ENCODE data around the gene ITPR1. TPM values are rescaled to one million over a fixed set of nuclear protein-coding genes. Genes with fewer than 3 reads are reported as not detected.
A peak's percentile ranks its signal among the peaks of the same experiment; 100 is the strongest.

The ITPR1 gene
- total RNA-seq, 1 experiment from 2014 or later, result 5.8 TPM

DNA sequence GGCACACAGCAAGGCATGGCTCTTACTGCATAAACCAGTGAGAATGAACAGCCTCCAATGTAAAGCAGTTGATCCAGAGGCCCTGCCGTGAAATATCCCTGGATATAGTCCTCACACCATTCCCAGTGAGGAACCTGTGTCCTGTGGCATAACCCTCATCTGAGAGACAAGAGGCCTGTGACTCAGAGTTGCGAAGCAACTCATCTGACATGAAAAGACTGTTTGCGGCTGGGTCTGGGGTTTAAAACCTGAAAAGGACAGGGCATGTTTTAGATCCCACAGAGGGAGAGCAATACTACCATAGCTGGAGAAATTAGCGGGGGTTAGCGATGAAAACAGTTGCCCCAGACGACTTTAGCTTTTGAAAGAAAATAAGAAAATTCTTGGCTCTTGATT is 320.8 kb downstream of the ITPR1 start:
- DNase-seq (ENCODE audit: low spot score), result no peak

DNA sequence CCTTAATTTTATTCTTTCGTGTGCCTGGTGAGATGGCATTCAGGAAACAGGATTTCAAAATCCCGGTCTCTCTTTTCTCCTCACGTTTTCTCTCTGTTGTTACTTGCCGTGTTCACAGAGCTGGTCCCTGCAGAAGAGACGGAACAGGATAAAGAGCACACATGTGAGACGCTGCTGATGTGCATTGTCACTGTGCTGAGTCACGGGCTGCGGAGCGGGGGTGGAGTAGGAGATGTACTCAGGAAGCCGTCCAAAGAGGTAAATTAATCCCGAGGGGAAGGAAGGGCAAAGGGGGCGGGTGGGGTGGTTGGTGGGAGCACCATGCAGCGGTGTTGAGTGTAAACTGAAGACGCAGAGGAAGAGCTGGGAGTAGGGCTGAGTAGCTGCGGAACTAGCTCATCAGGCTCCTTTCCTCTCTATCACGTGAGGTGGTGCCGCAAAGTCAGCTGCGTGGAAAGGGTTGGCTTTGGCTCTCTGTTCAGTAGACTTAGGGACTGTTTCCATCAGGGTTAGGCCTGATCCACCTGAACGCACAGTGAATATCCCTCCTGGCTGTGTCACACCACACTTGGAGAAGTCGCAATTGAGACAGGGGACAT is 321.3 kb downstream of the ITPR1 start:
- DNase-seq (ENCODE audit: low spot score), result no peak

DNA sequence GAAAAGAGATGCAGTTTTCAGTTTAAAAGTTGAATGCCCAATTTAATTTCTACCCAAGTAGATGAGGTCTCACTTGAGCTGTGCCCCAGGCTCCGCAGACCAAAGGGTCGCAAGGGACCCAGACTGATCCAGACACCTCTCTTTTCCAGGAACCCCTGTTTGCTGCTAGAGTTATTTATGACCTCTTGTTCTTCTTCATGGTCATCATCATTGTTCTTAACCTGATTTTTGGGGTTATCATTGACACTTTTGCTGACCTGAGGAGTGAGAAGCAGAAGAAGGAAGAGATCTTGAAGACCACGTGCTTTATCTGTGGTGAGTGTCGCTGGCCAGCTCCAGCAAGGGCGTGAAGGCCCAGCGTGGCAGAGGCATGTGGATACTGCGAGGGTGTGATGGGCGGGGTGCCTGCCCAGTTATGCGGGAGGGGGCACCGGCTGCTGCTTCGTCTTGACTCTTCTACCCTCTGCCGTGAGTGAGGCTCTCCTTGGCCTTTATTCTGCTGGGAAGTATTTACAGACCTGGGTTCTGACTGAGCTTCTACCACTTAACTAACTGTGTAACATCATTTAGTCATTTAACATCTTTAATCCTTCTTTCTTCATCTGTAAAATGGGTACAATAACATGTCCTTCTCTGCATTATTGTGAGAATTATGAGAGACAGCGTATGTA is 321.9 kb downstream of the ITPR1 start:
- DNase-seq (ENCODE audit: low spot score), result no peak

DNA sequence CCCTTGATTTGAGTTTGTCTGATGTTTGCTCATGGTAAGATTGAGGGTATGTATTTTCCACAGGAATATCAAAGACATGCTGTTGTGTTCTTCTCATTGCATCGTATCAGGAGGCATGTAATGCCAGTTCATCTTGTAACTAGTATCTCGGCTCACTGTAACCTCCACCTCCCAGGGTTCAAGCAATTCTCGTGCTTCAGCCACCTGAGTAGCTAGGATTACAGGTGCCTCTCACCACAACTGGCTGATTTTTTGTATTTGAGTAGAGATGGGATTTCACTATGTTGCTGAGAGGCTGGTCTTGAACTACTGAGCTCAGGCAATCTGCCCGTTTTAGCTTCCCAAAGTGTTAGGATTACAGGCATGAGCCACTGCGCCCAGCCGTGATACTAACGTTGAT is 323.2 kb downstream of the ITPR1 start:
- no peak for DNase-seq (ENCODE audit: low spot score)

DNA sequence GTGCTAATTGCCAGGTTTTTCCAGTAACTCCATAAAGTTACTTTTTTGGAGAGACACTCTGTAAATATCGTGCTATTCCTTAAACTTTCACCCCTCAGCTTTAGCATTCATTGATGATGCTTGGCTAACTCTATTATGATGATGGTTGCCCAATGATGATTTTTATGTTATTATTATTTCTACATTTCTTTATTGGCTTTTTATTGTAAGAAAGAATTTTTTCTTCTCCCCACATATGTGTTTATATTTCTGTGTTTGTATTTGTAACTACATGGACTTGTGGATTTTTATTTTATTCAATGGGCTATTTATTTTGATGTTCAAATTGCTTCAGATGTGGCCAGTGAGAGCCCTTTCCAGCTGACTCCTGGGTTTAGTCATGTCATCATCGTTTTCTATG is 323.6 kb downstream of the ITPR1 start:
- DNase-seq (ENCODE audit: low spot score), result no peak

DNA sequence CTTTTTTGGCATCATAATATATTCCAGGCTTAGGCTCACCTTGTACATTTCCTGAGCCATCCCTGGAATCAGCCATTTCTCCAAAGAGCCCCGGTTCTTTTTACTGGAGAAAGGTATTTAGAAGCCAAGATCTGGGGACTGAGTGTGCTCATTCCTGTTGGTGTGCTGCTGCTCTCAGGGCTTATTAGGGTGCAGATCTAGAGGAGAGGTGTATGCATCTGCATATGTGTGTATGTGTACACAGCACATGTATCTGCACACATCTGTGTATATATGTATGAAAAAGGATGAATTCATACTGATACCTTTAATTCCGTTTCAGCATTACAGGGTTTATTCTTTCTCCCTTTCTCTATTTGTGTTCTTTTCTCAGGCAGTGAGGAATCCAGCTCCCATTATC is 324.0 kb downstream of the ITPR1 start:
- DNase-seq (ENCODE audit: low spot score), result no peak

DNA sequence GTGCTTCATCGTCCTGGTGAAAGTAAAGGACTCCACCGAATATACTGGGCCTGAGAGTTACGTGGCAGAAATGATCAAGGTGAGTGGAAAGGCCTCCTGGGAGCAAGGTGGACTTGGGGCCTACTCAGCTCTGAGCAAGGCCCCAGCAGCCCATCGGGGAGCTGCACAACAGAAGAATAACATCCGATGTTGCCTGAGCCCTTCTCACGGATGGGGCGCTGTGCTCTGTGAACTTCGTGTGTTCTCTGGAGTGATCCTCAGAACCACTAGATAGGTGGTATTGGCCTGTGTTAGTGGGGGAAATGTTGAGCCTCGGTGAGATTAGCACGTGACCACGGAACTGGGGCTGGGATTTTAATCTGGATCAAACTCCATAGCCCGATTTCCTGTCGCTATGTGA is 325.0 kb downstream of the ITPR1 start:
- DNase-seq (ENCODE audit: low spot score), result no peak

- DNase-seq (ENCODE audit: low spot score), result no peak
Measured at GRCh38 chr3:4818986-4819693, 326.0 kb downstream of the ITPR1 start.

- no peak for DNase-seq (ENCODE audit: low spot score)
Measured at GRCh38 chr3:4819746-4820145, 326.6 kb downstream of the ITPR1 start.

DNA sequence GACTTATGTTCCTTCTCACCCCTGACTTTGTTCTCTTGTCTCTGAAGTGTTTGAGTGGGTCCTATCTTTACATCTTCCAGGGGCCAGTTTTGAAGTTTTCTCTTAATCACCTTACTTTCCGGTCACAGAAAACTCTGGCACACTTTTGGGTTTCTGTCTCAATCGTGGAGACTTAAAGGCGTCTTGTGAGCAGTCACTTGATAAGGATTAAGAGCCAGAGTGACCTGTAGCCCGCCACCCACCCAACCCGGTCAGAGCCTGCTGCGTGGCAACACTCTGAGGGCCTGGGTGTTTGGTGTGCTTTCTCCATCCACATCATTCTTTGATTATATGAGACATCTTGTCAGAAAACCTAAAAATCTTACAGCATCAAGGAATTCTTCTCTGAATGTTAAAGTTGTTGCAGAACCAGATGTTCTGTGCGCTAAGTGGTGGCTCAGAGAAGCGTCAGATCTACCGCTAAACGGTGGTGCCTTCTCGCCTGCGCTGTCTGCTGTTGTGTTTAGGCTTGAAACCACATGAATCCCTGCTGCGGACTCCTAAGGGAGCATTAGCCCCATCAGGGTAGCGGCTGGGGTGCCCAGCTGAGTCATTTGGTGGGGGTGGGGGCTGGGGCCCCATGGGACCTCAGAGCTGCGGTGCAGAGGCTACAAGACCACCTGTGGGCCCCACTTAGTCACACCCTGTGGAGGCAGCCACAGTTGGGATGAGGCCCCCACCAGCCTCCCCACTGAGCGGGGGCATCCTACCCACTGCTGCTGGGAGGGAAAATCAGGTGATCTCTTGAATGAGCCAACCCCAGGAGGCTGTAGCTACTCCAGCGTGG is 327.4 kb downstream of the ITPR1 start:
- no peak for DNase-seq (ENCODE audit: low spot score)

- no peak for DNase-seq (ENCODE audit: low spot score)
Measured at GRCh38 chr3:4821338-4821737, 328.2 kb downstream of the ITPR1 start.

GRCh38 chr3:4821975-4822374 is 328.8 kb downstream of the ITPR1 start:
- no peak for DNase-seq (ENCODE audit: low spot score)

- no peak for DNase-seq (ENCODE audit: low spot score)
Measured at GRCh38 chr3:4822568-4822967, 329.4 kb downstream of the ITPR1 start.

DNA sequence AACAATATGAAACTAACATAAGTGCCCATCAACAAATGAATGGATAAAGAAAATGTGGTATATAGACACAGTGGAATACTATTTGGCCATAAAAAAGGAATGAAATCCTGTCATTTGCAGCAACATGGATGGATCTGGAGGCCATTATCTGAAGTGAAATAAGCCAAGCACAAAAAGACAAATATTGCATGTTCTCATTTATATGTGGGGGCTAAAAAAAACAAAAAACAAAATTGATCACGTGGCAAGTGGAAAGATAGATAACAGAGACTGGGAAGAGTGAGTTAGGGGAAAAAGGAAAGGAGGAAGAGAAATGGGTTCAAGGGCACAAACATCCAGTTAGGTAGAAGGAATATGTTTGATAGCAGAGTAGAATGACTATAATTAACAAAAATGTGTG is 330.2 kb downstream of the ITPR1 start:
- no peak for DNase-seq (ENCODE audit: low spot score)

DNA sequence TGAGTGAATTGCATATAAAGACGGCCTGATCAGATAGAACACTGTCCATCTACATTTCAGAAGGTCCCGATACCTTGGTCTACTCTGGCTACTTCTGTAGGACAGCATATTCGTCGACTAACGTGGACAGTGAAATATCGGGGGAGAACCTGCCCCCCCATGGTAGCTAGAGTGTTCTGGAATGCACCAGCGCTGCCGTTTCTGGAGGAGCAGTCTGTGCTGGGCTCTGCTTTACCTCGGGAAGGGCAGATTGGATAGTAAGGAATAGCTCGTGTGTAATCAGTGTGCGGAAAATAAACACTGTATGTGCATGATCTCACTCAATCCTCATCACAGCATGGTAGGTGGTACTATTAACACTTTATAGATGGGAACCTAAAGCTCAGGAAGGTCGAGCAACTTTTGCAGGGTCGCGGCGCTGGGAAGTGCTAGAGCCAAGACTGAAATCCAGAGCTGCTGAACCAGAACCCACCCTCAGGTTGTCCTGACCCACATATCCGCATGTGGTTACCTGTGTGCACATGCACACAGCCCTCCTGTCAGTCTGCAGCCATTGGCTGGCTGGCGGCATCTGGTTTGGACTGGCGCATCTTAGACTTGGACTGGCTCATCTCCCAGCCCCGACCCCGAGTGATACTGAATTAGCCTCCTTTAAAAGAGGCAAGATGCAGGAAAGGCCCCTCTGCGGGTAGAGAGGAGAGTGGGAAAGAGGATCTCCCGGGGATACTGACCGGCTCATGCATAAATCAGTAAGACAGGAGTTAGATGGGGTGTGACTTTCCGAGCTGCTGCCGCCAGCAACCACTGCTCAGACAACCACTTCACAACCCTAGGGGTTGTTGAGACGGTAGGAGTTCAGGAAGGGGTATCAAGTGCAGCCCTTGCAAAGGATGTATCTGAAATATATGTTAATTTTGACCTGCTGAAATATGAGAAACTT is 331.1 kb downstream of the ITPR1 start:
- DNase-seq (ENCODE audit: low spot score), result no peak

- DNase-seq (ENCODE audit: low spot score), result peak; percentile 10
Measured at GRCh38 chr3:4824926-4825325, 331.8 kb downstream of the ITPR1 start.

DNA sequence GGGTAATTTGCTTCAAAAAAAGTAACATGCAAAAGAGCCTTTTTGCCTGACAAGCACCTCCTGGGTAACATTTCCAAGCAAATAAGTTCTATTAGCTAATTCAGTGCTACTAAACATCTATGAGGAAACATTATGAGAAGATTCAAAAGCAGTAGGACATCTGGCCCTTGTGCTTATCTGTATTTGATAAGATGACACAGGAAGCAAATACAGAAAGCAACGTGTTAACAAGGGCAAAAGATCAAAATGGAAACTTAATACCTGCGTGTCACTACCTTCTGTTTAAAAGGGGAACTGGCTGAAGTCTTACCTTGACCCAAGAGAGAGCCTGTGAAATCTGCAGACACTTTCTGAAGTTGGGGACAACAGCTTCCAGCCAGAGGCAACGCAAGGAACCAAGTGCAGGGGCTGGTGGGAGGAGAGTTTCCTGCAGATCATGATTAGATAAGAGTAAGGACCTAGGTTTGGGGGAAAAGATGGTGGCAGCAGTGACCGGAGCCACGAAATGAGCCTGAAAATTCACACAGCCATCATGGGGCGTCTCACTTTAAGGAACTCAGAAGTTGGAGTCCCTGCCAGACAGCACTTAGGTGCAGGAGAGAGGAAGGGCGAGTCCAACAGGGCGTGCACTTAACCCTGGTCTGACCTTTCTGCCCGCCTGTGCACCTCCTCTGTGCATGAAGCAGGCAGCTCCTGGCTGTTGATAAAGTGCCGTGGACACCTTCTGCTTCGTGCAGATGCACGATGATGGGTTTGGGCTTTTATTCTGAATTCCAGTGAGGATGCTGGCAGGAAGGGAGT is 332.5 kb downstream of the ITPR1 start:
- DNase-seq (ENCODE audit: low spot score), result no peak

GRCh38 chr3:4826237-4827100 is 333.3 kb downstream of the ITPR1 start:
- DNase-seq (ENCODE audit: low spot score), result no peak

- no peak for DNase-seq (ENCODE audit: low spot score)
Measured at GRCh38 chr3:4827767-4828166, 334.6 kb downstream of the ITPR1 start.
